Measurements from ENCODE around the gene PAFAH1B1.

The PAFAH1B1 gene

GRCh38 chr17:2691965-2692780 lies 98.7 kb downstream of the PAFAH1B1 start:
- Histone ChIP-seq H3K27me3 (ENCODE audit: insufficient read depth, low read length, poor library complexity) (no peaks in the 10 kb centered on the region), H2BK120ac (ENCODE audit: low read depth, low read length) (no peak overlapping the region), H3K18ac (ENCODE audit: low read length) (no peak overlapping the region), H3K4me3 (ENCODE audit: low read length) (no peak overlapping the region), H4K5ac (ENCODE audit: low read length) (no peak overlapping the region), H3K79me1 (ENCODE audit: low read length) (no peaks in the 10 kb centered on the region), H3K27ac (ENCODE audit: low read depth, low read length) (no peak overlapping the region), H3K36me3 (ENCODE audit: control insufficient read depth, insufficient read depth, low read length) (peaks cover 2% of the 10 kb centered on the region), H3K4me1 (ENCODE audit: control insufficient read depth, low read depth, low read length) (no peaks in the 10 kb centered on the region), H3K9ac (ENCODE audit: low read length) (no peak overlapping the region), H2BK15ac (replicated peaks; ENCODE audit: low read depth) (no peak overlapping the region), H3K23ac (ENCODE audit: low read length) (no peak overlapping the region), H3K79me2 (ENCODE audit: control insufficient read depth, insufficient read depth, low read length) (no peaks in the 10 kb centered on the region), H3K4me2 (ENCODE audit: low read length) (no peak overlapping the region), H2AK5ac (ENCODE audit: low read length) (no peak overlapping the region), H3K4ac (ENCODE audit: low read depth, low read length) (no peak overlapping the region), H3K56ac (ENCODE audit: low read length) (no peak overlapping the region), H2BK5ac (ENCODE audit: low read length) (no peak overlapping the region), H4K8ac (ENCODE audit: low read depth, low read length) (no peak overlapping the region)
- no peak for DNase-seq
- no CpG with 5 or more reads among the region's 71 CpGs for WGBS (ENCODE audit: extremely low coverage, insufficient coverage, low lambda C conversion rate)

GRCh38 chr17:2692781-2693135 lies 99.3 kb downstream of the PAFAH1B1 start:
- Histone ChIP-seq H3K36me3 (ENCODE audit: control insufficient read depth, insufficient read depth, low read length) (peaks cover 2% of the 10 kb centered on the region), H2AK5ac (ENCODE audit: low read length) (no peak overlapping the region), H3K18ac (ENCODE audit: low read length) (no peak overlapping the region), H3K56ac (ENCODE audit: low read length) (no peak overlapping the region), H3K4me2 (ENCODE audit: low read length) (no peak overlapping the region), H3K79me1 (ENCODE audit: low read length) (no peaks in the 10 kb centered on the region), H3K9ac (ENCODE audit: low read length) (no peak overlapping the region), H3K27me3 (ENCODE audit: insufficient read depth, low read length, poor library complexity) (no peaks in the 10 kb centered on the region), H2BK15ac (replicated peaks; ENCODE audit: low read depth) (no peak overlapping the region), H2BK5ac (ENCODE audit: low read length) (no peak overlapping the region), H3K4me1 (ENCODE audit: control insufficient read depth, low read depth, low read length) (no peaks in the 10 kb centered on the region), H4K5ac (ENCODE audit: low read length) (no peak overlapping the region), H2BK120ac (ENCODE audit: low read depth, low read length) (no peak overlapping the region), H3K4ac (ENCODE audit: low read depth, low read length) (no peak overlapping the region), H3K27ac (ENCODE audit: low read depth, low read length) (no peak overlapping the region), H3K79me2 (ENCODE audit: control insufficient read depth, insufficient read depth, low read length) (no peaks in the 10 kb centered on the region), H4K8ac (ENCODE audit: low read depth, low read length) (no peak overlapping the region), H3K4me3 (ENCODE audit: low read length) (no peak overlapping the region), H3K23ac (ENCODE audit: low read length) (no peak overlapping the region)
- DNase-seq: no peak
- no CpG with 5 or more reads among the region's 14 CpGs for WGBS (ENCODE audit: extremely low coverage, insufficient coverage, low lambda C conversion rate)

- H3K56ac ChIP-seq (ENCODE audit: low read length): no peak overlapping the region
- no peak overlapping the region for H2BK5ac ChIP-seq (ENCODE audit: low read length)
- H2BK120ac ChIP-seq (ENCODE audit: low read depth, low read length): no peak overlapping the region
- H3K9ac ChIP-seq (ENCODE audit: low read length): no peak overlapping the region
- H3K4me3 ChIP-seq (ENCODE audit: low read length): no peak overlapping the region
- no peak overlapping the region for H2AK5ac ChIP-seq (ENCODE audit: low read length)
- DNase-seq: no peak
- peaks cover 4% of the 10 kb centered on the region for H3K36me3 ChIP-seq (ENCODE audit: control insufficient read depth, insufficient read depth, low read length)
- no peak overlapping the region for H3K23ac ChIP-seq (ENCODE audit: low read length)
- H3K27ac ChIP-seq (ENCODE audit: low read depth, low read length): no peak overlapping the region
- H3K4ac ChIP-seq (ENCODE audit: low read depth, low read length): no peak overlapping the region
- no peak overlapping the region for H3K18ac ChIP-seq (ENCODE audit: low read length)
- no peak overlapping the region for H4K5ac ChIP-seq (ENCODE audit: low read length)
- no peaks in the 10 kb centered on the region for H3K79me1 ChIP-seq (ENCODE audit: low read length)
- no peak overlapping the region for H2BK15ac ChIP-seq (replicated peaks; ENCODE audit: low read depth)
- no peak overlapping the region for H3K4me2 ChIP-seq (ENCODE audit: low read length)
- H4K8ac ChIP-seq (ENCODE audit: low read depth, low read length): no peak overlapping the region
- no peaks in the 10 kb centered on the region for H3K79me2 ChIP-seq (ENCODE audit: control insufficient read depth, insufficient read depth, low read length)
- WGBS (ENCODE audit: extremely low coverage, insufficient coverage, low lambda C conversion rate): no CpG with 5 or more reads among the region's 37 CpGs
- no peaks in the 10 kb centered on the region for H3K4me1 ChIP-seq (ENCODE audit: control insufficient read depth, low read depth, low read length)
- H3K27me3 ChIP-seq (ENCODE audit: insufficient read depth, low read length, poor library complexity): no peaks in the 10 kb centered on the region
These were observed 100.3 kb downstream of the PAFAH1B1 start for GRCh38 chr17:2693561-2694380.

GRCh38 chr17:2694381-2695242 lies 101.2 kb downstream of the PAFAH1B1 start:
- H4K8ac ChIP-seq (ENCODE audit: low read depth, low read length): no peak overlapping the region
- no CpG with 5 or more reads among the region's 42 CpGs for WGBS (ENCODE audit: extremely low coverage, insufficient coverage, low lambda C conversion rate)
- H3K36me3 ChIP-seq (ENCODE audit: control insufficient read depth, insufficient read depth, low read length): peaks cover 4% of the 10 kb centered on the region
- no peaks in the 10 kb centered on the region for H3K4me1 ChIP-seq (ENCODE audit: control insufficient read depth, low read depth, low read length)
- no peak overlapping the region for H3K4me3 ChIP-seq (ENCODE audit: low read length)
- no peaks in the 10 kb centered on the region for H3K79me2 ChIP-seq (ENCODE audit: control insufficient read depth, insufficient read depth, low read length)
- H3K18ac ChIP-seq (ENCODE audit: low read length): no peak overlapping the region
- H3K9ac ChIP-seq (ENCODE audit: low read length): no peak overlapping the region
- H3K56ac ChIP-seq (ENCODE audit: low read length): no peak overlapping the region
- H2AK5ac ChIP-seq (ENCODE audit: low read length): no peak overlapping the region
- no peak overlapping the region for H3K4me2 ChIP-seq (ENCODE audit: low read length)
- H2BK5ac ChIP-seq (ENCODE audit: low read length): no peak overlapping the region
- DNase-seq: no peak
- no peak overlapping the region for H3K23ac ChIP-seq (ENCODE audit: low read length)
- H3K4ac ChIP-seq (ENCODE audit: low read depth, low read length): no peak overlapping the region
- H3K27me3 ChIP-seq (ENCODE audit: insufficient read depth, low read length, poor library complexity): no peaks in the 10 kb centered on the region
- H2BK120ac ChIP-seq (ENCODE audit: low read depth, low read length): no peak overlapping the region
- no peak overlapping the region for H4K5ac ChIP-seq (ENCODE audit: low read length)
- H3K27ac ChIP-seq (ENCODE audit: low read depth, low read length): no peak overlapping the region
- no peak overlapping the region for H2BK15ac ChIP-seq (replicated peaks; ENCODE audit: low read depth)
- no peaks in the 10 kb centered on the region for H3K79me1 ChIP-seq (ENCODE audit: low read length)

- no peak overlapping the region for H3K18ac ChIP-seq (ENCODE audit: low read length)
- no peaks in the 10 kb centered on the region for H3K27me3 ChIP-seq (ENCODE audit: insufficient read depth, low read length, poor library complexity)
- no peaks in the 10 kb centered on the region for H3K79me2 ChIP-seq (ENCODE audit: control insufficient read depth, insufficient read depth, low read length)
- H4K8ac ChIP-seq (ENCODE audit: low read depth, low read length): no peak overlapping the region
- H3K23ac ChIP-seq (ENCODE audit: low read length): no peak overlapping the region
- H3K27ac ChIP-seq (ENCODE audit: low read depth, low read length): no peak overlapping the region
- WGBS (ENCODE audit: extremely low coverage, insufficient coverage, low lambda C conversion rate): no CpG with 5 or more reads among the region's 28 CpGs
- H3K79me1 ChIP-seq (ENCODE audit: low read length): no peaks in the 10 kb centered on the region
- peaks cover 4% of the 10 kb centered on the region for H3K36me3 ChIP-seq (ENCODE audit: control insufficient read depth, insufficient read depth, low read length)
- H3K4ac ChIP-seq (ENCODE audit: low read depth, low read length): no peak overlapping the region
- no peak overlapping the region for H2BK120ac ChIP-seq (ENCODE audit: low read depth, low read length)
- H3K9ac ChIP-seq (ENCODE audit: low read length): no peak overlapping the region
- no peak for DNase-seq
- H3K4me2 ChIP-seq (ENCODE audit: low read length): no peak overlapping the region
- H3K56ac ChIP-seq (ENCODE audit: low read length): no peak overlapping the region
- no peak overlapping the region for H2BK5ac ChIP-seq (ENCODE audit: low read length)
- no peak overlapping the region for H2AK5ac ChIP-seq (ENCODE audit: low read length)
- H4K5ac ChIP-seq (ENCODE audit: low read length): no peak overlapping the region
- no peak overlapping the region for H3K4me3 ChIP-seq (ENCODE audit: low read length)
- no peaks in the 10 kb centered on the region for H3K4me1 ChIP-seq (ENCODE audit: control insufficient read depth, low read depth, low read length)
- no peak overlapping the region for H2BK15ac ChIP-seq (replicated peaks; ENCODE audit: low read depth)
These were observed 101.9 kb downstream of the PAFAH1B1 start for GRCh38 chr17:2695243-2695960.

All from mesendoderm (in vitro differentiated cells).